Prostate gland (tissue), 2 donors: ENCODE measurements around the gene TXNRD2. TPM values are rescaled to one million over a fixed set of nuclear protein-coding genes. Genes with fewer than 3 reads are reported as not detected.

ENCODE experiments used
- DNase-seq: peaks from one replicate; pipeline ENCODE4 v3.0.0-alpha.2; 2019; ENCODE audit warnings: low spot score
- H3K27ac ChIP-seq, 2 donors: fragments of 200-600 bp; sonication (generic); 2 replicates each; pipeline ENCODE4 v1.5.1; 2017 to 2019
- H3K27me3 ChIP-seq: fragments of 200-600 bp; sonication (generic); replicated peaks from 2 replicates; pipeline ENCODE4 v1.5.1; 2019; ENCODE audit not compliant: insufficient read depth
- H3K36me3 ChIP-seq, 2 donors: fragments of 200-600 bp; sonication (generic); 1 replicate in 1 of 2; 2 replicates in 1 of 2; pipeline versions ENCODE4 v1.5.1 to v1.8.1; 2017 to 2019
- H3K4me1 ChIP-seq: fragments of 200-600 bp; sonication (generic); replicated peaks from 2 replicates; pipeline ENCODE4 v1.5.1; 2019
- H3K4me3 ChIP-seq, 2 donors: fragments of 200-600 bp; sonication (generic); 2 replicates each; pipeline ENCODE4 v1.5.1; 2017 to 2019
- H3K9me3 ChIP-seq: fragments of 200-600 bp; sonication (generic); 2 replicates; pipeline ENCODE4 v1.5.1; 2017
- CTCF ChIP-seq, 4 experiments: fragments of 200-600 bp in 2 of 4; fragments of 450-650 bp in 2 of 4; sonication (generic) in 2 of 4; IDR thresholded peaks; 1 replicate in 3 of 4; 2 replicates in 1 of 4; pipeline ENCODE4 v1.5.1; 2016 to 2019; ENCODE audit warnings: antibody characterized with exemption in 4 of 4, mild to moderate bottlenecking in 2 of 4, moderate library complexity in 2 of 4
- POLR2A ChIP-seq: fragments of 450-650 bp; IDR thresholded peaks from one replicate; pipeline ENCODE4 v1.6.1; 2016; ENCODE audit warnings: antibody characterized with exemption, mild to moderate bottlenecking
- POLR2AphosphoS5 ChIP-seq: sonication (generic); formaldehyde crosslinking; IDR thresholded peaks from one replicate; pipeline ENCODE4 v1.6.1; 2017; ENCODE audit warnings: antibody characterized with exemption
- WGBS: methylation state at CpG from one replicate; pipeline ENCODE4 v1.1.5; 2018; 5-methylcytosine and 5-hydroxymethylcytosine counted together
- intact Hi-C: fragments of 100-400 bp; cut with DNase I; formaldehyde crosslinking; loops from one replicate; pipeline ENCODE4 v1.14.2; 2022
- total RNA-seq, 2 donors: library from RNA; depleted of rRNA; stranded (reverse); fragments of >200 nt; gene quantifications; one replicate each; pipeline ENCODE4 v1.1.0, GENCODE V29; 2016

The TXNRD2 gene
- total RNA-seq, 2 donors from 2014 or later: 62.1 to 84.5 TPM

GRCh38 chr22:19904174-19904856 lies 37.3 kb downstream of the TXNRD2 start:
- 70% methylated on average over 16 of the region's 16 CpGs for WGBS
- H3K4me1 ChIP-seq: peaks cover 12% of the 10 kb centered on the region
- H3K9me3 ChIP-seq: no peaks in the 10 kb centered on the region
- H3K27ac ChIP-seq: peak overlapping the region in 1 of 2 donors; percentile 19
- H3K4me3 ChIP-seq: no peak overlapping the region
- DNase-seq: no peak
- no peak for TF ChIP-seq POLR2AphosphoS5
- TF ChIP-seq CTCF (IDR thresholded peaks at IDR 0.05): no peak
- no peak for TF ChIP-seq POLR2A
- H3K36me3 ChIP-seq: no peaks in the 10 kb centered on the region
- no peaks in the 10 kb centered on the region for H3K27me3 ChIP-seq
- intact Hi-C loops: no loop called here

DNA sequence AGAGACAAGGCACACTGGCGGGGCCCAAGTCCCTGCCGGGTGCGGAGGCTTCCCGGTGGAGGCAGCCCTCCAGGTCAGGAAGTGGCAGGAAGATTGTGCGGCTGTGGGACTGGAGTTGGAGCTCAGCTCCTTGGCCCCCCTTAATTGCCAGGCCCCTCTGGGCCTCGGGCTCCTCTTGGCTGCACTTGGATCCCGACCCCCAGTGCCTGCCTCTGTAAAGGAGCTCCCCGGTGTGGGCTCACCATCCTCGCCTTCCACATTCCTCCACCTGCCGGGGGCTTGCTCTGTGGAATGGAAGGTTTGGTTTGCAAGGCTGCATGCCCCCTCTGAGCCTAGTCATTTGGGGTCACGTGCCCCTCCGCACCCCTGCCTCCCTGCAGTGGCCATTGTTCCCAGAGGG lies 38.1 kb downstream of the TXNRD2 start:
- Histone ChIP-seq H3K27ac (peak overlapping the region in 1 of 2 donors; percentile 13), H3K36me3 (no peaks in the 10 kb centered on the region), H3K4me1 (peaks cover 12% of the 10 kb centered on the region), H3K27me3 (no peaks in the 10 kb centered on the region), H3K9me3 (no peaks in the 10 kb centered on the region), H3K4me3 (no peak overlapping the region)
- no peak for DNase-seq
- WGBS: 90% methylated on average over 12 of the region's 12 CpGs
- TF ChIP-seq POLR2A (no peak), POLR2AphosphoS5 (no peak), CTCF (IDR thresholded peaks at IDR 0.05) (no peak)
- intact Hi-C loops: no loop called here

- H3K4me3 ChIP-seq: no peak overlapping the region
- H3K4me1 ChIP-seq: peaks cover 12% of the 10 kb centered on the region
- 86% methylated on average over 9 of the region's 9 CpGs for WGBS
- TF ChIP-seq CTCF (IDR thresholded peaks at IDR 0.05) (no peak), POLR2AphosphoS5 (no peak), POLR2A (no peak)
- no peaks in the 10 kb centered on the region for H3K27me3 ChIP-seq
- no peak for DNase-seq
- intact Hi-C loops: no loop called here
- no peaks in the 10 kb centered on the region for H3K36me3 ChIP-seq
- H3K27ac ChIP-seq: peak overlapping the region in 1 of 2 donors; percentile 13
- H3K9me3 ChIP-seq: no peaks in the 10 kb centered on the region
These were observed 38.6 kb downstream of the TXNRD2 start for GRCh38 chr22:19903031-19903430.

DNA sequence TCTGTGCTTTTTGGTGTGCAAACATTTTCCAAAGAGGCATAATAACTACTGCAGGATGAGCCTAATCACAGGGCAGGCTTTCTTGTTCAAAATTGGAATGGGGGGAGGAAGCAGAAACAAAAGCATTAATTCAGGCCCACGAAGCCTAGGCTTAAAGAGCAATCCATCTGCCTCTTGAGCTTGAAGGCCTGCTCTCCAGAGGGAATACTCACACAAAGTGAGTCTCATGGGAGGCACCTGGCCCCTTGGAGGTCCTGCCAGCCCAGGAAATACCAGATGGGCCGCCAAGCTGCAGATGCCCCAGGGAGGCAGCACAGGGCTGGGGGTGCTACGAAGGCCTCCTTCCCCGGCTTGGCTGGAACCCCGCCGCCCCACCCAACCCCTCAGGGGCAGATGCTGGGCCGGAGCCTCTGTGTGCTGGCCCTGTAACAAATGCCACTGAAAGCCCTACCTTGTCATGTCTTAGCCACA lies 39.3 kb downstream of the TXNRD2 start:
- intact Hi-C loops: no loop called here
- Histone ChIP-seq H3K4me1 (peaks cover 12% of the 10 kb centered on the region), H3K36me3 (no peaks in the 10 kb centered on the region), H3K27ac (peak overlapping the region in 1 of 2 donors; percentile 13), H3K27me3 (no peaks in the 10 kb centered on the region), H3K4me3 (no peak overlapping the region), H3K9me3 (no peaks in the 10 kb centered on the region)
- WGBS: 71% methylated on average over 7 of the region's 7 CpGs
- TF ChIP-seq POLR2A (no peak), CTCF (IDR thresholded peaks at IDR 0.05) (no peak), POLR2AphosphoS5 (no peak)
- DNase-seq: no peak
